GM12878 (cell line): ENCODE data around the gene NFIL3. TPM values are rescaled to one million over a fixed set of nuclear protein-coding genes. Genes with fewer than 3 reads are reported as not detected.

Experiments
- ATAC-seq: fragments of 200-7000 bp; cut with Tn5 transposase; 3 replicates; pipeline ENCODE4 v1.9.1; 2020; ENCODE audit warnings: mild to moderate bottlenecking, moderate library complexity
- BruUV-seq: library from RNA; stranded (reverse); fragments of 400-500 nt; replicated peaks from 2 replicates; lab custom pipeline; 2021; lab: Mats Ljungman, UMichigan
- CTCF ChIA-PET: fragments of 300-600 bp; sonication (Branson Sonifier 250); formaldehyde crosslinking; extraction: SDS; loops from one replicate; lab custom pipeline; 2021; ENCODE audit warnings: inconsistent platforms; lab: Yijun Ruan, JAX
- POLR2A ChIA-PET: fragments of 350-600 bp; formaldehyde crosslinking; extraction: SDS; loops from one replicate; lab custom pipeline; 2021; ENCODE audit warnings: inconsistent platforms; lab: Charles Lee
- RAD21 ChIA-PET: fragments of 300-600 bp; sonication (Branson Sonifier 250); formaldehyde crosslinking; loops from one replicate; lab custom pipeline; 2023; ENCODE audit warnings: antibody characterized with exemption; ENCODE audit not compliant: unreplicated experiment; lab: Charles Lee
- SMC1A ChIA-PET: fragments of 300-600 bp; sonication (Branson Sonifier 250); formaldehyde crosslinking; loops from one replicate; lab custom pipeline; 2023; ENCODE audit not compliant: unreplicated experiment, uncharacterized antibody; lab: Charles Lee
- DNase-seq: peaks from one replicate; pipeline ENCODE4 v3.0.0-alpha.2; 2011; ENCODE audit warnings: low read depth, low spot score
- FAIRE-seq: peaks from 3 replicates; lab custom pipeline; 2011; peaks lifted over from hg19 to GRCh38; lab: Jason Lieb, UNC
- H2AFZ ChIP-seq: 2 replicates; pipeline ENCODE4 v1.6.0; 2011; ENCODE audit warnings: low read depth, low read length, control low read depth; ENCODE audit not compliant: control insufficient read depth
- H3K27ac ChIP-seq: 2 replicates; pipeline ENCODE4 v1.5.1; 2011; ENCODE audit warnings: control low read depth; ENCODE audit not compliant: control insufficient read depth, insufficient read depth
- H3K27me3 ChIP-seq, 2 experiments: replicated peaks in 1 of 2; 2 replicates each; pipeline versions ENCODE4 v1.6.0 to v1.6.1; 2011; ENCODE audit warnings: low read length in 1 of 2; ENCODE audit not compliant: control insufficient read depth in 2 of 2, insufficient read depth in 2 of 2
- H3K36me3 ChIP-seq, 2 experiments: 2 replicates each; pipeline ENCODE4 v1.5.1; 2011; ENCODE audit warnings: low read length in 1 of 2; ENCODE audit not compliant: control insufficient read depth in 2 of 2, insufficient read depth in 2 of 2
- H3K4me1 ChIP-seq: 2 replicates; pipeline ENCODE4 v1.6.1; 2011; ENCODE audit warnings: mild to moderate bottlenecking, low read length, moderate library complexity, mixed read lengths; ENCODE audit not compliant: control insufficient read depth, insufficient read depth
- H3K4me2 ChIP-seq: 2 replicates; pipeline ENCODE4 v1.6.0; 2011; ENCODE audit warnings: control low read depth; ENCODE audit not compliant: control insufficient read depth, insufficient read depth
- H3K4me3 ChIP-seq: fragments of 200-600 bp; sonication (generic); 2 replicates; pipeline ENCODE4 v1.5.1; 2016
- H3K79me2 ChIP-seq: 2 replicates; pipeline ENCODE4 v1.6.0; 2011; ENCODE audit warnings: low read length; ENCODE audit not compliant: control insufficient read depth, insufficient read depth
- H3K9ac ChIP-seq: 2 replicates; pipeline ENCODE4 v1.8.0; 2011; ENCODE audit warnings: low read length, control low read depth, mixed read lengths; ENCODE audit not compliant: control insufficient read depth, insufficient read depth
- H3K9me3 ChIP-seq: replicated peaks from 3 replicates; pipeline ENCODE4 v1.5.1; 2011; ENCODE audit warnings: mild to moderate bottlenecking, low read length; ENCODE audit not compliant: control insufficient read depth, insufficient read depth
- H4K20me1 ChIP-seq: 2 replicates; pipeline ENCODE4 v1.6.0; 2011; ENCODE audit not compliant: control insufficient read depth, insufficient read depth
- CREM ChIP-seq: IDR thresholded peaks from 2 replicates; pipeline ENCODE4 v1.6.1; 2014; ENCODE audit warnings: antibody characterized with exemption, low read depth
- RAD21 ChIP-seq: IDR thresholded peaks from 2 replicates; pipeline ENCODE4 v1.6.1; 2011; ENCODE audit warnings: mild to moderate bottlenecking, low read depth, low read length, moderate library complexity; ENCODE audit not compliant: insufficient read depth
- RB1 ChIP-seq: fragments of 450-650 bp; formaldehyde crosslinking; IDR thresholded peaks from 2 replicates; pipeline ENCODE4 v1.6.1; 2017; ENCODE audit warnings: mild to moderate bottlenecking, borderline replicate concordance
- SIX5 ChIP-seq: IDR thresholded peaks from 2 replicates; pipeline ENCODE4 v1.6.1; 2011; ENCODE audit warnings: mild to moderate bottlenecking, low read depth, low read length, moderate library complexity; ENCODE audit not compliant: severe bottlenecking
- SPI1 ChIP-seq: IDR thresholded peaks from 2 replicates; pipeline ENCODE4 v1.6.1; 2011; ENCODE audit warnings: low read depth, mild to moderate bottlenecking, low read length, moderate library complexity, borderline replicate concordance; ENCODE audit not compliant: insufficient read depth
- WGBS: methylation state at CpG from one replicate; pipeline ENCODE4 v1.1.6; 2016; ENCODE audit warnings: low lambda C conversion rate; ENCODE audit not compliant: insufficient replicate concordance, insufficient coverage; ENCODE audit errors: missing lambda C conversion rate; 5-methylcytosine and 5-hydroxymethylcytosine counted together
- in situ Hi-C: fragments of 300-500 bp; cut with MboI; formaldehyde crosslinking; loops from 9 replicates; pipeline ENCODE4 v1.14.3; 2018; ENCODE audit warnings: mixed read lengths
- intact Hi-C: fragments of 100-400 bp; cut with micrococcal nuclease; formaldehyde crosslinking; loops from one replicate; pipeline ENCODE4 v1.14.2; 2022; ENCODE audit not compliant: unreplicated experiment
- polyA plus RNA-seq, 11 experiments: library from polyadenylated mRNA; depleted of rRNA in 4 of 11; unstranded in 6 of 11; stranded (reverse) in 5 of 11; fragments of >200 nt; fragmentation: Nextera tagmentation in 4 of 11; fragmentation: Illumina TruSeq in 1 of 11; extraction: Ambion mirVana in 4 of 11; extraction: Trizol in 1 of 11; gene quantifications; 1 replicate in 1 of 11; 2 replicates in 10 of 11; pipeline versions ENCODE4 v1.2.1 to v1.2.3, GENCODE V29; 2011 to 2016; ENCODE audit warnings: inconsistent platforms in 2 of 11, missing spikeins in 2 of 11, low read depth in 1 of 11
- total RNA-seq, 4 experiments: library from RNA; depleted of rRNA in 3 of 4; stranded (reverse); fragments of >200 nt in 3 of 4; fragmentation: Illumina TruSeq in 1 of 4; extraction: Trizol in 1 of 4; gene quantifications; 2 replicates each; pipeline versions ENCODE4 v1.2.1 to v1.2.3, GENCODE V29; 2013 to 2021
- TF ChIP-seq, protein P1 (sequence below): IDR thresholded peaks from 2 replicates; pipeline ENCODE4 v1.6.1; 2012; ENCODE audit warnings: mild to moderate bottlenecking, low read depth, low read length
- TF ChIP-seq, protein P2 (sequence below): IDR thresholded peaks from 2 replicates; pipeline ENCODE4 v1.6.1; 2012; ENCODE audit warnings: improper control_type of control experiment, low read depth, low read length; ENCODE audit not compliant: insufficient replicate concordance
- TF ChIP-seq, protein P3 (sequence below), 3 experiments: IDR thresholded peaks in 2 of 3; conservative IDR thresholded peaks in 1 of 3; 2 replicates each; pipeline ENCODE4 v1.5.1; 2011; ENCODE audit warnings: low read depth in 3 of 3, low read length in 3 of 3, mild to moderate bottlenecking in 3 of 3, control low read depth in 2 of 3, moderate library complexity in 2 of 3, inconsistent platforms in 1 of 3, mixed read lengths in 1 of 3; ENCODE audit not compliant: control insufficient read depth in 2 of 3, insufficient read depth in 1 of 3; ENCODE audit errors: extremely low read depth in 1 of 3

NFIL3 gene
- total and polyA plus RNA-seq, 10 of the 15 experiments (the other 5 are each of a cell fraction or from before 2014, with no cell fraction given): 0.18 to 1.0 (median 0.36) TPM; not detected in 3

DNA sequence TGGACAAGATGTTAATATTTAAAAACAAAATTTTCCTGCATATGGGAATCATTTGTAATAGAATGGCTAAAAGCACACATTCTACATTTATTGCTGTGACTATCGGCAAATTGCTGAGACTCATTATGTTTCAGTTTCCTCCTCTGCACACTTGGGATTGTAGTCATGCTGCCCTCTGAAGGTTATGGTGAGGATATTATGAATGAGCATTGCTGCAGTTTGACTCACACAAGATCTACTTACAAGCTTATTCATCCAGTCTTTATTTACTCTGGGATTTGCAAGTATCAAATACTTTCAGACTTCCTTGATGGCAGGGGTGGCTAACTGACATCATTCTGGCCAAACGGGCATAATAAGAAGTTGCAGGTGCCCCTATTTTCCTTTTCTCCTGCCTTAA lies 9.5 kb upstream of the NFIL3 start:
- FAIRE-seq (peak; percentile 68), DNase-seq (no peak), ATAC-seq (no peak)
- H3K4me3 ChIP-seq: no peak overlapping the region
- intact Hi-C loops: no loop called here
- no peaks in the 10 kb centered on the region for H3K9me3 ChIP-seq
- no TSS peak for BruUV-seq
- no peaks in the 10 kb centered on the region for H3K36me3 ChIP-seq
- ChIA-PET POLR2A (no interaction called here), SMC1A (interaction anchor here (0.5 to 1.3 kb wide), 4 partner anchors 9 to 344 kb away, joined by 3 to 4 read pairs (median 3); no protein-coding TSS in a partner anchor), RAD21 (interaction anchor here (0.9 to 1.5 kb wide), 4 partner anchors 399 to 518 kb away, joined by 3 to 7 read pairs (median 4); no protein-coding TSS in a partner anchor), CTCF (interaction anchor here (1.4 to 2.1 kb wide), 3 partner anchors 161 to 517 kb away, joined by 3 to 11 read pairs (median 6); no protein-coding TSS in a partner anchor)
- no peak overlapping the region for H3K27ac ChIP-seq
- no peak overlapping the region for H2AFZ ChIP-seq
- TF ChIP-seq, protein P1, sequence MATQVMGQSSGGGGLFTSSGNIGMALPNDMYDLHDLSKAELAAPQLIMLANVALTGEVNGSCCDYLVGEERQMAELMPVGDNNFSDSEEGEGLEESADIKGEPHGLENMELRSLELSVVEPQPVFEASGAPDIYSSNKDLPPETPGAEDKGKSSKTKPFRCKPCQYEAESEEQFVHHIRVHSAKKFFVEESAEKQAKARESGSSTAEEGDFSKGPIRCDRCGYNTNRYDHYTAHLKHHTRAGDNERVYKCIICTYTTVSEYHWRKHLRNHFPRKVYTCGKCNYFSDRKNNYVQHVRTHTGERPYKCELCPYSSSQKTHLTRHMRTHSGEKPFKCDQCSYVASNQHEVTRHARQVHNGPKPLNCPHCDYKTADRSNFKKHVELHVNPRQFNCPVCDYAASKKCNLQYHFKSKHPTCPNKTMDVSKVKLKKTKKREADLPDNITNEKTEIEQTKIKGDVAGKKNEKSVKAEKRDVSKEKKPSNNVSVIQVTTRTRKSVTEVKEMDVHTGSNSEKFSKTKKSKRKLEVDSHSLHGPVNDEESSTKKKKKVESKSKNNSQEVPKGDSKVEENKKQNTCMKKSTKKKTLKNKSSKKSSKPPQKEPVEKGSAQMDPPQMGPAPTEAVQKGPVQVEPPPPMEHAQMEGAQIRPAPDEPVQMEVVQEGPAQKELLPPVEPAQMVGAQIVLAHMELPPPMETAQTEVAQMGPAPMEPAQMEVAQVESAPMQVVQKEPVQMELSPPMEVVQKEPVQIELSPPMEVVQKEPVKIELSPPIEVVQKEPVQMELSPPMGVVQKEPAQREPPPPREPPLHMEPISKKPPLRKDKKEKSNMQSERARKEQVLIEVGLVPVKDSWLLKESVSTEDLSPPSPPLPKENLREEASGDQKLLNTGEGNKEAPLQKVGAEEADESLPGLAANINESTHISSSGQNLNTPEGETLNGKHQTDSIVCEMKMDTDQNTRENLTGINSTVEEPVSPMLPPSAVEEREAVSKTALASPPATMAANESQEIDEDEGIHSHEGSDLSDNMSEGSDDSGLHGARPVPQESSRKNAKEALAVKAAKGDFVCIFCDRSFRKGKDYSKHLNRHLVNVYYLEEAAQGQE: no peak
- TF ChIP-seq, protein P2, sequence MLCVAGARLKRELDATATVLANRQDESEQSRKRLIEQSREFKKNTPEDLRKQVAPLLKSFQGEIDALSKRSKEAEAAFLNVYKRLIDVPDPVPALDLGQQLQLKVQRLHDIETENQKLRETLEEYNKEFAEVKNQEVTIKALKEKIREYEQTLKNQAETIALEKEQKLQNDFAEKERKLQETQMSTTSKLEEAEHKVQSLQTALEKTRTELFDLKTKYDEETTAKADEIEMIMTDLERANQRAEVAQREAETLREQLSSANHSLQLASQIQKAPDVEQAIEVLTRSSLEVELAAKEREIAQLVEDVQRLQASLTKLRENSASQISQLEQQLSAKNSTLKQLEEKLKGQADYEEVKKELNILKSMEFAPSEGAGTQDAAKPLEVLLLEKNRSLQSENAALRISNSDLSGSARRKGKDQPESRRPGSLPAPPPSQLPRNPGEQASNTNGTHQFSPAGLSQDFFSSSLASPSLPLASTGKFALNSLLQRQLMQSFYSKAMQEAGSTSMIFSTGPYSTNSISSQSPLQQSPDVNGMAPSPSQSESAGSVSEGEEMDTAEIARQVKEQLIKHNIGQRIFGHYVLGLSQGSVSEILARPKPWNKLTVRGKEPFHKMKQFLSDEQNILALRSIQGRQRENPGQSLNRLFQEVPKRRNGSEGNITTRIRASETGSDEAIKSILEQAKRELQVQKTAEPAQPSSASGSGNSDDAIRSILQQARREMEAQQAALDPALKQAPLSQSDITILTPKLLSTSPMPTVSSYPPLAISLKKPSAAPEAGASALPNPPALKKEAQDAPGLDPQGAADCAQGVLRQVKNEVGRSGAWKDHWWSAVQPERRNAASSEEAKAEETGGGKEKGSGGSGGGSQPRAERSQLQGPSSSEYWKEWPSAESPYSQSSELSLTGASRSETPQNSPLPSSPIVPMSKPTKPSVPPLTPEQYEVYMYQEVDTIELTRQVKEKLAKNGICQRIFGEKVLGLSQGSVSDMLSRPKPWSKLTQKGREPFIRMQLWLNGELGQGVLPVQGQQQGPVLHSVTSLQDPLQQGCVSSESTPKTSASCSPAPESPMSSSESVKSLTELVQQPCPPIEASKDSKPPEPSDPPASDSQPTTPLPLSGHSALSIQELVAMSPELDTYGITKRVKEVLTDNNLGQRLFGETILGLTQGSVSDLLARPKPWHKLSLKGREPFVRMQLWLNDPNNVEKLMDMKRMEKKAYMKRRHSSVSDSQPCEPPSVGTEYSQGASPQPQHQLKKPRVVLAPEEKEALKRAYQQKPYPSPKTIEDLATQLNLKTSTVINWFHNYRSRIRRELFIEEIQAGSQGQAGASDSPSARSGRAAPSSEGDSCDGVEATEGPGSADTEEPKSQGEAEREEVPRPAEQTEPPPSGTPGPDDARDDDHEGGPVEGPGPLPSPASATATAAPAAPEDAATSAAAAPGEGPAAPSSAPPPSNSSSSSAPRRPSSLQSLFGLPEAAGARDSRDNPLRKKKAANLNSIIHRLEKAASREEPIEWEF: no peak
- no peak for TF ChIP-seq CREM
- TF ChIP-seq SPI1: no peak
- peak; percentile 30; the same call in 1 of the 2 replicates for TF ChIP-seq RAD21
- no peak for TF ChIP-seq SIX5
- TF ChIP-seq RB1: no peak
- TF ChIP-seq, protein P3, sequence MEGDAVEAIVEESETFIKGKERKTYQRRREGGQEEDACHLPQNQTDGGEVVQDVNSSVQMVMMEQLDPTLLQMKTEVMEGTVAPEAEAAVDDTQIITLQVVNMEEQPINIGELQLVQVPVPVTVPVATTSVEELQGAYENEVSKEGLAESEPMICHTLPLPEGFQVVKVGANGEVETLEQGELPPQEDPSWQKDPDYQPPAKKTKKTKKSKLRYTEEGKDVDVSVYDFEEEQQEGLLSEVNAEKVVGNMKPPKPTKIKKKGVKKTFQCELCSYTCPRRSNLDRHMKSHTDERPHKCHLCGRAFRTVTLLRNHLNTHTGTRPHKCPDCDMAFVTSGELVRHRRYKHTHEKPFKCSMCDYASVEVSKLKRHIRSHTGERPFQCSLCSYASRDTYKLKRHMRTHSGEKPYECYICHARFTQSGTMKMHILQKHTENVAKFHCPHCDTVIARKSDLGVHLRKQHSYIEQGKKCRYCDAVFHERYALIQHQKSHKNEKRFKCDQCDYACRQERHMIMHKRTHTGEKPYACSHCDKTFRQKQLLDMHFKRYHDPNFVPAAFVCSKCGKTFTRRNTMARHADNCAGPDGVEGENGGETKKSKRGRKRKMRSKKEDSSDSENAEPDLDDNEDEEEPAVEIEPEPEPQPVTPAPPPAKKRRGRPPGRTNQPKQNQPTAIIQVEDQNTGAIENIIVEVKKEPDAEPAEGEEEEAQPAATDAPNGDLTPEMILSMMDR (IDR thresholded peaks at IDR 0.05 in 2 of 3, conservative IDR thresholded peaks at IDR 0.05 in 1 of 3; ENCODE audit: control insufficient read depth in 2 of 3, extremely low read depth in 1 of 3, insufficient read depth in 1 of 3, low read depth in 3 of 3, low read length in 3 of 3): peak in 2 of 3 experiments; percentile 12 to 40; a peak in 2 of 6 replicates
- 0% methylated on average over 2 of the region's 2 CpGs for WGBS
- H3K4me2 ChIP-seq: no peak overlapping the region
- in situ Hi-C loops: no loop called here
- H3K4me1 ChIP-seq: no peaks in the 10 kb centered on the region
- no peaks in the 10 kb centered on the region for H3K79me2 ChIP-seq
- no peak overlapping the region for H3K9ac ChIP-seq
- no peaks in the 10 kb centered on the region for H4K20me1 ChIP-seq
- H3K27me3 ChIP-seq: peaks cover 0 to 3% of the 10 kb centered on the region in 2 experiments; a peak in 1 of 4 replicates
